GM18508 (cell line): ENCODE data around the gene FOXJ1.

ENCODE experiments used
- ATAC-seq: cut with Tn5 transposase; IDR thresholded peaks from one replicate; pipeline ENCODE4 v1.9.1; 2021; ENCODE audit warnings: moderate number of reproducible peaks; ENCODE audit not compliant: insufficient read depth, unreplicated experiment

The FOXJ1 gene

GRCh38 chr17:76161619-76162266 is 20.7 kb upstream of the FOXJ1 start:
- no peak for ATAC-seq

GRCh38 chr17:76160896-76161528 is 20.0 kb upstream of the FOXJ1 start:
- ATAC-seq: no peak

GRCh38 chr17:76159157-76159556 is 18.1 kb upstream of the FOXJ1 start:
- ATAC-seq: no peak

GRCh38 chr17:76157759-76158158 is 16.7 kb upstream of the FOXJ1 start:
- no peak for ATAC-seq

- no peak for ATAC-seq
Measured at GRCh38 chr17:76156662-76156991, 15.6 kb upstream of the FOXJ1 start.

GRCh38 chr17:76155988-76156661 is 15.1 kb upstream of the FOXJ1 start:
- no peak for ATAC-seq

- no peak for ATAC-seq
Measured at GRCh38 chr17:76154936-76155845, 14.1 kb upstream of the FOXJ1 start.

- ATAC-seq: no peak
Measured at GRCh38 chr17:76154292-76154691, 13.2 kb upstream of the FOXJ1 start.

- no peak for ATAC-seq
Measured at GRCh38 chr17:76153640-76154039, 12.6 kb upstream of the FOXJ1 start.

GRCh38 chr17:76153202-76153601 is 12.2 kb upstream of the FOXJ1 start:
- no peak for ATAC-seq

GRCh38 chr17:76152591-76152990 is 11.5 kb upstream of the FOXJ1 start:
- no peak for ATAC-seq

GRCh38 chr17:76151896-76152454 is 10.9 kb upstream of the FOXJ1 start:
- ATAC-seq: no peak

GRCh38 chr17:76150712-76151622 is 9.9 kb upstream of the FOXJ1 start:
- ATAC-seq: no peak

- ATAC-seq: no peak
Measured at GRCh38 chr17:76149214-76149613, 8.2 kb upstream of the FOXJ1 start.

GRCh38 chr17:76148015-76148326 is 6.9 kb upstream of the FOXJ1 start:
- ATAC-seq: no peak

- ATAC-seq: no peak
Measured at GRCh38 chr17:76147211-76148014, 6.4 kb upstream of the FOXJ1 start.

GRCh38 chr17:76146053-76146851 is 5.2 kb upstream of the FOXJ1 start:
- no peak for ATAC-seq
